Measurements from ENCODE around the gene CEACAM4. TPM values are rescaled to one million over a fixed set of nuclear protein-coding genes. Genes with fewer than 3 reads are reported as not detected.

The CEACAM4 gene
- total and polyA plus RNA-seq, 2 of the 8 experiments (the other 6 are each of a cell fraction or from before 2014, with no cell fraction given), result not detected

DNA sequence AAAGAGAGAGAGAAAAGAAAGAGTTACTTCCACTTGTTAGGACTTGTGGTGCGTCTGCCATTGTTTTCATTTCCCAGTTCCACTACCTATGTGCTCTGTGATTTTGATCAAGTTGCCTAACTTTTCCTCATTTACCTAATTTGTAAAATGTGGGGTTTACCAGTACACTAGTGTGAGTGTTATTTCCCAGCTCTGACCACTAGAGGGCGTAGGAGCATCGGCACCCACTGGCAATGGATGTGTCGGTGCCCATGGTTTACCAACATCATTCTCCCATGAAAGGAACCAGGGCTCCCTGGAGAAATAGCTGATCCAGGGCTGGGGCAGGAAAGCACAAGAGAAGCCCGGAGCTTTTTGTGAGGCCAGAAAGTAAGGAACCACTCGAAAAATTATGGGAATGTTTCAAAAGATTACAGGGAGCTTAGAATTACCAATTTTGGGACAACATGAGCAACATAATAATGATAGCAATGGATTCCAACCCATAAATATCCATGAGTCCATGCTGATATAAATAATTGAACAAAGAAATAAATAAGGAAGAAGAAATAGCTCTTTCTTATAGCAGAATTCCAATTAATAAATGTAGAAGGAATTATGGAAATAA is 15.1 kb upstream of the CEACAM4 start:
- Histone ChIP-seq H3K56ac (replicated peaks; ENCODE audit: insufficient read length, low read depth, low read length) (no peak overlapping the region), H4K91ac (replicated peaks; ENCODE audit: insufficient read length, low read length) (no peak overlapping the region), H2BK12ac (ENCODE audit: low read depth, low read length) (no peak overlapping the region), H2BK20ac (ENCODE audit: low read length) (no peak overlapping the region), H3K4ac (replicated peaks; ENCODE audit: insufficient read length, low read depth, low read length) (no peak overlapping the region), H3K79me2 (ENCODE audit: control insufficient read depth in 1 of 2, insufficient read depth in 2 of 2, low read length in 2 of 2) (no peaks in the 10 kb centered on the region), H2AFZ (ENCODE audit: low read length) (no peak overlapping the region), H2BK5ac (ENCODE audit: low read depth, low read length) (no peak overlapping the region), H3K14ac (ENCODE audit: insufficient read length) (no peak overlapping the region), H3K36me3 (ENCODE audit: control insufficient read depth in 2 of 4, insufficient read depth in 4 of 4, low read length in 3 of 4) (no peaks in the 10 kb centered on the region), H3K9me3 (ENCODE audit: insufficient read depth in 2 of 2, low read depth in 1 of 2, low read length in 1 of 2) (peaks cover 45 to 50% of the 10 kb centered on the region in 2 experiments), H2BK15ac (ENCODE audit: low read length) (no peak overlapping the region), H3K27me3 (replicated peaks in 1 of 4; ENCODE audit: control insufficient read depth in 3 of 4, extremely low read depth in 1 of 4, insufficient read depth in 3 of 4, low read length in 3 of 4) (no peaks in the 10 kb centered on the region), H3K18ac (ENCODE audit: extremely low read depth, low read length) (no peak overlapping the region), H3K4me3 (ENCODE audit: extremely low read depth in 1 of 4, insufficient read depth in 2 of 4, low read depth in 3 of 4, low read length in 4 of 4) (no peak overlapping the region), H2BK120ac (replicated peaks; ENCODE audit: low read depth, low read length) (no peak overlapping the region), H3K9ac (replicated peaks in 1 of 4; ENCODE audit: extremely low read depth in 1 of 4, low read depth in 3 of 4, low read length in 3 of 4) (no peak overlapping the region), H4K20me1 (replicated peaks in 1 of 2; ENCODE audit: control insufficient read depth in 1 of 2, insufficient read depth in 2 of 2, low read length in 2 of 2) (no peaks in the 10 kb centered on the region), H3K23me2 (ENCODE audit: low read depth, low read length) (no peaks in the 10 kb centered on the region), H3K79me1 (ENCODE audit: low read depth, low read length) (no peaks in the 10 kb centered on the region), H3K27ac (ENCODE audit: low read depth, low read length) (no peak overlapping the region), H3K4me1 (replicated peaks in 1 of 4; ENCODE audit: control insufficient read depth in 3 of 4, insufficient read depth in 4 of 4, low read length in 3 of 4) (no peaks in the 10 kb centered on the region), H2AK5ac (ENCODE audit: low read depth, low read length) (no peak overlapping the region), H4K8ac (ENCODE audit: extremely low read depth, insufficient read depth, low read length) (no peak overlapping the region), H3K23ac (ENCODE audit: insufficient read length) (no peak overlapping the region), H3K4me2 (ENCODE audit: insufficient read depth in 1 of 2, low read depth in 2 of 2, low read length in 2 of 2) (no peak overlapping the region), H4K5ac (ENCODE audit: insufficient read length, low read depth, low read length) (no peak overlapping the region)
- FAIRE-seq (peak; percentile 42), DNase-seq (ENCODE audit: low read depth in 1 of 2, low spot score in 2 of 2) (peak in 1 of 2 experiments; percentile 75)
- CTCF ChIA-PET (ENCODE audit: partially characterized antibody), result interaction anchor here (0.6 to 4.2 kb wide), 19 partner anchors 10 to 366 kb away, joined by 3 to 34 read pairs (median 4); partner anchors contain the start of gene CEACAM7
- POLR2A ChIA-PET (ENCODE audit: partially characterized antibody), result no interaction called here
- 26% methylated on average over 6 of the region's 6 CpGs; no CpG with 5 or more reads in 1 of the 2 experiments for WGBS, 2 experiments (ENCODE audit: extremely low coverage in 1 of 2, insufficient coverage in 1 of 2, insufficient read length in 1 of 2, insufficient replicate concordance in 2 of 2, low coverage in 1 of 2, low lambda C conversion rate in 2 of 2, missing lambda C conversion rate in 1 of 2)
- TF ChIP-seq POLR2A (IDR thresholded peaks at IDR 0.05; ENCODE audit: control extremely low read depth in 1 of 2, low read depth in 2 of 2, low read length in 2 of 2) (no peak), SAP30 (IDR thresholded peaks at IDR 0.05; ENCODE audit: insufficient read depth, insufficient replicate concordance, low read length) (no peak), YY1 (IDR thresholded peaks at IDR 0.05; ENCODE audit: low read depth, low read length) (no peak), SRF (IDR thresholded peaks at IDR 0.05; ENCODE audit: low read depth, low read length) (no peak), TAF7 (optimal IDR thresholded peaks at IDR 0.05; ENCODE audit: borderline replicate concordance, low read depth, low read length) (no peak), SIX5 (IDR thresholded peaks at IDR 0.05; ENCODE audit: low read depth, low read length) (no peak), BRCA1 (IDR thresholded peaks at IDR 0.05; ENCODE audit: low read depth, low read length) (no peak), RAD21 (IDR thresholded peaks at IDR 0.05 in 1 of 2, conservative IDR thresholded peaks at IDR 0.05 in 1 of 2; ENCODE audit: low read depth in 2 of 2, low read length in 2 of 2) (peak; percentile 59 to 61)
- TF ChIP-seq, protein P1, sequence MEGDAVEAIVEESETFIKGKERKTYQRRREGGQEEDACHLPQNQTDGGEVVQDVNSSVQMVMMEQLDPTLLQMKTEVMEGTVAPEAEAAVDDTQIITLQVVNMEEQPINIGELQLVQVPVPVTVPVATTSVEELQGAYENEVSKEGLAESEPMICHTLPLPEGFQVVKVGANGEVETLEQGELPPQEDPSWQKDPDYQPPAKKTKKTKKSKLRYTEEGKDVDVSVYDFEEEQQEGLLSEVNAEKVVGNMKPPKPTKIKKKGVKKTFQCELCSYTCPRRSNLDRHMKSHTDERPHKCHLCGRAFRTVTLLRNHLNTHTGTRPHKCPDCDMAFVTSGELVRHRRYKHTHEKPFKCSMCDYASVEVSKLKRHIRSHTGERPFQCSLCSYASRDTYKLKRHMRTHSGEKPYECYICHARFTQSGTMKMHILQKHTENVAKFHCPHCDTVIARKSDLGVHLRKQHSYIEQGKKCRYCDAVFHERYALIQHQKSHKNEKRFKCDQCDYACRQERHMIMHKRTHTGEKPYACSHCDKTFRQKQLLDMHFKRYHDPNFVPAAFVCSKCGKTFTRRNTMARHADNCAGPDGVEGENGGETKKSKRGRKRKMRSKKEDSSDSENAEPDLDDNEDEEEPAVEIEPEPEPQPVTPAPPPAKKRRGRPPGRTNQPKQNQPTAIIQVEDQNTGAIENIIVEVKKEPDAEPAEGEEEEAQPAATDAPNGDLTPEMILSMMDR (IDR thresholded peaks at IDR 0.05; ENCODE audit: control extremely low read depth in 1 of 3, insufficient read depth in 1 of 3, low read depth in 1 of 3, low read length in 3 of 3), result peak; percentile 72 to 81 (median 79)
- TF ChIP-seq, protein P2, sequence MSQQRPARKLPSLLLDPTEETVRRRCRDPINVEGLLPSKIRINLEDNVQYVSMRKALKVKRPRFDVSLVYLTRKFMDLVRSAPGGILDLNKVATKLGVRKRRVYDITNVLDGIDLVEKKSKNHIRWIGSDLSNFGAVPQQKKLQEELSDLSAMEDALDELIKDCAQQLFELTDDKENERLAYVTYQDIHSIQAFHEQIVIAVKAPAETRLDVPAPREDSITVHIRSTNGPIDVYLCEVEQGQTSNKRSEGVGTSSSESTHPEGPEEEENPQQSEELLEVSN (IDR thresholded peaks at IDR 0.05), result no peak
